Hepatocyte (in vitro differentiated cells): ENCODE results near the gene NBR1. TPM values are rescaled to one million over a fixed set of nuclear protein-coding genes. Genes with fewer than 3 reads are reported as not detected.
"Not testable (repeated sequence)": the region's sequence is repeated elsewhere in the genome, so short reads cannot be mapped to it uniquely, and the experiment has no call there.

Source experiments
- DNase-seq: peaks from one replicate; pipeline ENCODE4 v3.0.0-alpha.2; 2016; ENCODE audit warnings: low spot score
- H2AFZ ChIP-seq: fragments of 200-600 bp; sonication (generic); 2 replicates; pipeline ENCODE4 v1.6.0; 2016; ENCODE audit warnings: antibody characterized with exemption, mild to moderate bottlenecking
- H3K27ac ChIP-seq: fragments of 200-600 bp; sonication (generic); 2 replicates; pipeline ENCODE4 v1.5.1; 2016; ENCODE audit warnings: mild to moderate bottlenecking
- H3K27me3 ChIP-seq: fragments of 200-600 bp; sonication (generic); 2 replicates; pipeline ENCODE4 v1.6.1; 2016
- H3K36me3 ChIP-seq: fragments of 200-600 bp; sonication (generic); replicated peaks from 2 replicates; pipeline ENCODE4 v1.5.1; 2016; ENCODE audit warnings: low read depth; ENCODE audit not compliant: insufficient read depth
- H3K4me1 ChIP-seq: fragments of 200-600 bp; sonication (generic); 2 replicates; pipeline ENCODE4 v1.5.1; 2016; ENCODE audit warnings: mild to moderate bottlenecking, moderate library complexity; ENCODE audit not compliant: insufficient read depth
- H3K4me2 ChIP-seq: fragments of 200-600 bp; sonication (generic); 2 replicates; pipeline ENCODE4 v1.6.0; 2016
- H3K4me3 ChIP-seq: fragments of 200-600 bp; sonication (generic); 2 replicates; pipeline ENCODE4 v1.5.1; 2016; ENCODE audit warnings: mild to moderate bottlenecking
- H3K79me2 ChIP-seq: fragments of 200-600 bp; sonication (generic); 2 replicates; pipeline ENCODE4 v1.6.0; 2017; ENCODE audit warnings: mild to moderate bottlenecking
- H3K9me2 ChIP-seq: fragments of 200-600 bp; sonication (generic); replicated peaks from 2 replicates; pipeline ENCODE4 v1.6.0; 2017; ENCODE audit warnings: mild to moderate bottlenecking; ENCODE audit not compliant: insufficient read depth
- H3K9me3 ChIP-seq: fragments of 200-600 bp; sonication (generic); 2 replicates; pipeline ENCODE4 v1.5.1; 2016; ENCODE audit warnings: low read depth, mild to moderate bottlenecking
- H4K20me1 ChIP-seq: fragments of 200-600 bp; sonication (generic); 2 replicates; pipeline ENCODE4 v1.6.0; 2016; ENCODE audit warnings: mild to moderate bottlenecking; ENCODE audit not compliant: insufficient read depth, poor library complexity, severe bottlenecking
- CTCF ChIP-seq: fragments of 200-600 bp; sonication (generic); IDR thresholded peaks from 2 replicates; pipeline ENCODE4 v1.5.1; 2016; ENCODE audit warnings: antibody characterized with exemption, mild to moderate bottlenecking; ENCODE audit not compliant: poor library complexity
- EZH2 ChIP-seq: fragments of 200-600 bp; sonication (generic); IDR thresholded peaks from 2 replicates; pipeline ENCODE4 v1.6.1; 2016; ENCODE audit warnings: antibody characterized with exemption, mild to moderate bottlenecking, borderline replicate concordance
- EZH2phosphoT487 ChIP-seq: fragments of 200-600 bp; sonication (generic); IDR thresholded peaks from one replicate; pipeline ENCODE4 v1.6.1; 2018; ENCODE audit warnings: antibody characterized with exemption, mild to moderate bottlenecking, low read depth, moderate library complexity; ENCODE audit not compliant: unreplicated experiment, severe bottlenecking
- WGBS: methylation state at CpG from one replicate; pipeline ENCODE4 v1.1.6; 2016; ENCODE audit warnings: low lambda C conversion rate; ENCODE audit errors: missing lambda C conversion rate; 5-methylcytosine and 5-hydroxymethylcytosine counted together
- polyA plus RNA-seq: library from polyadenylated mRNA; unstranded; fragments of >200 nt; fragmentation: Nextera tagmentation; extraction: Ambion mirVana; gene quantifications from 2 replicates; pipeline ENCODE4 v1.2.1, GENCODE V29; 2016
- total RNA-seq: library from RNA; depleted of rRNA; stranded (reverse); fragments of >200 nt; gene quantifications from 2 replicates; pipeline ENCODE4 v1.2.3, GENCODE V29; 2014

The NBR1 gene
- total and polyA plus RNA-seq, 2 experiments from 2014 or later = 37.7 to 82.4 TPM

- no peak overlapping the region for H3K4me3 ChIP-seq
- DNase-seq = no peak
- H2AFZ ChIP-seq = no peak overlapping the region
- no peaks in the 10 kb centered on the region for H3K9me2 ChIP-seq
- H3K27me3 ChIP-seq = no peaks in the 10 kb centered on the region
- H3K79me2 ChIP-seq = peaks cover 41% of the 10 kb centered on the region
- H3K36me3 ChIP-seq = no peaks in the 10 kb centered on the region
- no peak overlapping the region for H3K27ac ChIP-seq
- no peak for TF ChIP-seq CTCF
- TF ChIP-seq EZH2phosphoT487 = no peak
- TF ChIP-seq EZH2 = no peak
- 100% methylated on average over 7 of the region's 24 CpGs for WGBS
- H3K4me2 ChIP-seq = no peak overlapping the region
- H3K9me3 ChIP-seq = no peaks in the 10 kb centered on the region
- H4K20me1 ChIP-seq = no peaks in the 10 kb centered on the region
- no peaks in the 10 kb centered on the region for H3K4me1 ChIP-seq
These were observed 44.1 kb upstream of the NBR1 start for GRCh38 chr17:43126911-43127290.

DNA sequence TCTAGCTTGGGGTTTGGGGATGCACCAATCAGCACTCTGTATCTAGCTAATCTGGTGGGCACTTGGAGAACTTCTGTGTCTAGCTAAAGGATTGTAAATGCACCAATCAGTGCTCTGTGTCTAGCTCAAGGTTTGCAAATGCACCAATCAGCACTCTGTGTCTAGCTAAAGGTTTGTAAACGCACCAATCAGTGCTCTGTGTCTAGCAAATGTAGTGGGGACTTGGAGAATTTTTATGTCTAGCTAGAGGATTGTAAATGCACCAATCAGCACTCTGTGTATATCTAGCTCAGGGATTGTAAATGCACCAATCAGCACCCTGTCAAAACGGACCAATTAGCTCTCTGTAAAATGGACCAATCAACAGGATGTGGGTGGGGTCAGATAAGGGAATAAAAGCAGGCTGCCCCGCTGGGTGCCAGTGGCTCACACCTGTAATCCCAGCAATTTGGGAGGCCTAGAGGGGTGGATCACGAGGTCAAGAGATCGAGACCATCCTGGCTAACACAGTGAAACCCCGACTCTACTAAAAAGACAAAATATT, 43.6 kb upstream of the NBR1 start:
- not testable (repeated sequence) for H3K9me3 ChIP-seq, DNase-seq, H3K4me1 ChIP-seq, H3K4me3 ChIP-seq, H3K27me3 ChIP-seq, H3K36me3 ChIP-seq, H3K4me2 ChIP-seq, H3K27ac ChIP-seq, H2AFZ ChIP-seq, H3K9me2 ChIP-seq, H4K20me1 ChIP-seq
- 92% methylated on average over 6 of the region's 6 CpGs for WGBS
- peaks cover 41% of the 10 kb centered on the region for H3K79me2 ChIP-seq

GRCh38 chr17:43129671-43130010, 41.4 kb upstream of the NBR1 start:
- Histone ChIP-seq H3K9me3 (no peaks in the 10 kb centered on the region), H3K4me2 (no peak overlapping the region), H3K9me2 (no peaks in the 10 kb centered on the region), H4K20me1 (no peaks in the 10 kb centered on the region), H3K4me1 (no peaks in the 10 kb centered on the region), H3K27me3 (no peaks in the 10 kb centered on the region), H3K79me2 (peaks cover 37% of the 10 kb centered on the region), H3K27ac (no peak overlapping the region), H3K36me3 (no peaks in the 10 kb centered on the region), H2AFZ (no peak overlapping the region), H3K4me3 (no peak overlapping the region)
- TF ChIP-seq EZH2phosphoT487 (no peak), CTCF (no peak), EZH2 (no peak)
- DNase-seq = no peak
- 93% methylated on average over 11 of the region's 11 CpGs for WGBS

- H3K9me3 ChIP-seq = no peaks in the 10 kb centered on the region
- 97% methylated on average over 2 of the region's 2 CpGs for WGBS
- H3K27ac ChIP-seq = no peak overlapping the region
- H3K4me3 ChIP-seq = no peak overlapping the region
- H3K27me3 ChIP-seq = no peaks in the 10 kb centered on the region
- peaks cover 23% of the 10 kb centered on the region for H3K79me2 ChIP-seq
- TF ChIP-seq EZH2phosphoT487 (no peak), EZH2 (no peak), CTCF (no peak)
- H3K9me2 ChIP-seq = no peaks in the 10 kb centered on the region
- no peak overlapping the region for H3K4me2 ChIP-seq
- H4K20me1 ChIP-seq = no peaks in the 10 kb centered on the region
- DNase-seq = no peak
- H3K36me3 ChIP-seq = no peaks in the 10 kb centered on the region
- no peak overlapping the region for H2AFZ ChIP-seq
- H3K4me1 ChIP-seq = no peaks in the 10 kb centered on the region
These were observed 38.9 kb upstream of the NBR1 start for GRCh38 chr17:43132117-43132516.

DNA sequence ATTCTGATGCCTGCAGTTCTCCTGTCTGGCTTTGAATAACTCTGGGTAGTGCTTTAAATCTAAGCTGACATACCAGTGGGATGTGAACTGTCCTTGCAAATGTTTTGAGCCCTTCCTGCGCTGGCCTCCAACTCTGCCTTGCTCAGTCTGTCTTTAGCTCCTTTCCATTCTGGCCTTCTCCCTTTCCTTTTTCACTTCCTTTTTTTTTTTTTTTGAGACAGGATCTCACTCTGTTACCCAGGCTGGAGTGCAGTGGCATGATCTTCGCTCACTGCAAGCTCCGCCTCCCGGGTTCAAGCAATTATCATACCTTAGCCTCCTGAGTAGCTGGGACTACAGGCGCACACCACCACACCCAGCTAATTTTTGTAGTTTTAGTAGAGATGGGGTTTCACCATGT, 37.6 kb upstream of the NBR1 start:
- H3K9me3 ChIP-seq, H3K36me3 ChIP-seq, H3K9me2 ChIP-seq, H3K4me1 ChIP-seq, H2AFZ ChIP-seq, H3K4me3 ChIP-seq, DNase-seq, H4K20me1 ChIP-seq, H3K4me2 ChIP-seq, H3K27me3 ChIP-seq, H3K27ac ChIP-seq: not testable (repeated sequence)
- peaks cover 13% of the 10 kb centered on the region for H3K79me2 ChIP-seq
- WGBS = 100% methylated on average over 5 of the region's 5 CpGs
